GM13977 (cell line): ENCODE data around the gene AHCTF1.
A peak's percentile ranks its signal among the peaks of the same experiment; 100 is the strongest.
"Not testable (repeated sequence)": the region's sequence is repeated elsewhere in the genome, so short reads cannot be mapped to it uniquely, and the experiment has no call there.

Experiments used
- DNase-seq: peaks from one replicate; pipeline ENCODE4 v3.0.0; 2012; ENCODE audit warnings: low spot score
- in situ Hi-C: fragments of 300-500 bp; cut with MboI; formaldehyde crosslinking; loops from one replicate; pipeline ENCODE4 v1.12.0; 2022; ENCODE audit warnings: low sequenced_read_pairs, low pct_unique_long_range_greater_than_20kb, mixed read lengths, inconsistent platforms; ENCODE audit not compliant: unreplicated experiment
- TF ChIP-seq, protein P1 (sequence below): IDR thresholded peaks from 2 replicates; pipeline ENCODE4 v1.5.1; 2012; ENCODE audit warnings: mild to moderate bottlenecking, control low read depth; ENCODE audit not compliant: insufficient read depth; ENCODE audit errors: extremely low read depth, missing control alignments

Gene AHCTF1

DNA sequence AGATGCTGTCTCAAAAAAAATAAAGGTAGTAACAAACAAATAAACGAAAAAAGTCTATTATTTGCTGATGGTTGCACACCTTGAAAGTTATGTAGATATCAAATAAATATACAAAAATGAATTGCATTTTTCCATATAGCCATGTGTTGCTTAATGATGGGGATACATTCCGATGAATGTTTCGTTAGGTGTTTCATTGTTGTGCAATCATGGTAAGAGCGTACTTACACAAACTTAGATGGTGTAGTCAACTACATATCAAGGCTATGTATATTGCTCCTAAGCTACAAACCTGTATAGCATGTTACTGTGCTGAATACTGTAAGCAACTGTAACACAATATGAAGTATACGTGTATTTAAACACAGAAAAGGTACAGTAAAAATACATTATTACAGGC is 34.4 kb downstream of the AHCTF1 start:
- in situ Hi-C loops = no loop called here
- DNase-seq = no peak
- TF ChIP-seq, protein P1, sequence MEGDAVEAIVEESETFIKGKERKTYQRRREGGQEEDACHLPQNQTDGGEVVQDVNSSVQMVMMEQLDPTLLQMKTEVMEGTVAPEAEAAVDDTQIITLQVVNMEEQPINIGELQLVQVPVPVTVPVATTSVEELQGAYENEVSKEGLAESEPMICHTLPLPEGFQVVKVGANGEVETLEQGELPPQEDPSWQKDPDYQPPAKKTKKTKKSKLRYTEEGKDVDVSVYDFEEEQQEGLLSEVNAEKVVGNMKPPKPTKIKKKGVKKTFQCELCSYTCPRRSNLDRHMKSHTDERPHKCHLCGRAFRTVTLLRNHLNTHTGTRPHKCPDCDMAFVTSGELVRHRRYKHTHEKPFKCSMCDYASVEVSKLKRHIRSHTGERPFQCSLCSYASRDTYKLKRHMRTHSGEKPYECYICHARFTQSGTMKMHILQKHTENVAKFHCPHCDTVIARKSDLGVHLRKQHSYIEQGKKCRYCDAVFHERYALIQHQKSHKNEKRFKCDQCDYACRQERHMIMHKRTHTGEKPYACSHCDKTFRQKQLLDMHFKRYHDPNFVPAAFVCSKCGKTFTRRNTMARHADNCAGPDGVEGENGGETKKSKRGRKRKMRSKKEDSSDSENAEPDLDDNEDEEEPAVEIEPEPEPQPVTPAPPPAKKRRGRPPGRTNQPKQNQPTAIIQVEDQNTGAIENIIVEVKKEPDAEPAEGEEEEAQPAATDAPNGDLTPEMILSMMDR = no peak

DNA sequence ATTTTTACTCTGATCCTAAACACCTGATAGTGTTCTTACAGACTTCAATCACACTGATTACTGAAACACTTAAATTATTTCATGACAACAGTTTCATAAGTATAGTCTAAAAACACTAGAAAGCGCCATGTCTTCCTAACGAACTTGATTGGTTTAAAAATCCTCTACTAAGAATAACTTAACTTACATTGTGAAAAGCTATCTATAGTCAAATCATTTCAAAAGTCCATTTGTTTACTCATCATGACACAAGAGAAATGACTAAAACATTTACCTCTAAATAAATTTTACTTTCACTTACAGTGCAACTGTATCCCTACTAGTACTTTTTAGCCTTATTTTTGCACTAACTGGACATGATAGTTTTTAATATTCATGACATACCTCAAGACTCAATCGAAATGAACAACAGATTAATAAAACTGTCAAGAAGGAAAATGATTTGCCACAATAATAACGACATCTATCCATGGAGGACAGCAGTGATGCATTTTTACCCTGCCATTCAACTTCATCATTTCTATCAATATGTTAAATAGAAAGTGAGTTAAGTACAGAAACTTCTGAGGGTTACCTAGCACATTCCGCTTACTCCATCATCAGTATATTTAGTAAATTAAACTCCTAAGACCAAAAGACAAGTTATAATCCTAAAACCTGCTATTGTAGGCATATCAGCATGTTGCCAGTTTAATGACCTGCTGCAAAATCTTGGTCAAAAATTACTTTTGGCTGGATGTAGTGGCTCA is 38.4 kb downstream of the AHCTF1 start:
- peak; percentile 22 for DNase-seq
- in situ Hi-C loops = no loop called here
- TF ChIP-seq, protein P1 = no peak

DNA sequence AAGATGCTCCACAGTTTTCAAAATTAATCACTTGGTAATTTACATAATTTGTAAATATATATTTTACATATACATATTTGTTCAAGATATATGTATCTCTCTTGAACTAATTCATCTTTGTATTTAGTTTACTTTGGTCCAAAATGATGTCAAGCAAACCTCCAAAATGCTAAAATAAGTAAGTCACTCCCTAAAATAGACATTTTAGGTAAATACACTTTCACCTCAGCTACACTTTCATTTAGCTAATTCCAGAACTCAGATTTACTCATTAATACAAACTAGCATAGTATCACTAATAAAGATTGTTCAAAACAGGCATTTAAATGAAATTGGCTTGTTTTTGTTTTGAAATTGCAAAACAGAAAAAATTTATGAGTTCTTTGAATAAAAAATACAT is 40.6 kb downstream of the AHCTF1 start:
- no peak for DNase-seq
- TF ChIP-seq, protein P1 = no peak
- in situ Hi-C loops = no loop called here

DNA sequence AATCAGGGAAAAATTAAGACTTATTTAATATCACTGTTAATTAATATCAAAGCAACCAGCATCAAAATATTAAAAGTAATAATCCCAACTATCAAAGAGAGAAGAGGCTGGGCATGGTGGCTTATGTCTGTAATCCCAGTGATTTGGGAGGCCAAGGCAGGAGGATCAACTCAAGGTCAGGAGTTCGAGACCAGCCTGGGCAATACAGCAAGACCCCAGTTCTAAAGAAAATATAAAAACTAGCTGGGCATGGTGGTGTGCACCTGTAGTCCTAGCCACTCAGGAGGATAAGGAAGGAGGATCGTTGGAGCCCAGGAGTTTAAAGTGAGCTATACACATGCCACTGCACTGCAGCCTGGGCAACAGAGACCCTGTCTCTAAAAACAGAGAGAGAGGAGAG is 43.2 kb downstream of the AHCTF1 start:
- TF ChIP-seq, protein P1 = no peak
- DNase-seq = no peak
- in situ Hi-C loops = no loop called here

DNA sequence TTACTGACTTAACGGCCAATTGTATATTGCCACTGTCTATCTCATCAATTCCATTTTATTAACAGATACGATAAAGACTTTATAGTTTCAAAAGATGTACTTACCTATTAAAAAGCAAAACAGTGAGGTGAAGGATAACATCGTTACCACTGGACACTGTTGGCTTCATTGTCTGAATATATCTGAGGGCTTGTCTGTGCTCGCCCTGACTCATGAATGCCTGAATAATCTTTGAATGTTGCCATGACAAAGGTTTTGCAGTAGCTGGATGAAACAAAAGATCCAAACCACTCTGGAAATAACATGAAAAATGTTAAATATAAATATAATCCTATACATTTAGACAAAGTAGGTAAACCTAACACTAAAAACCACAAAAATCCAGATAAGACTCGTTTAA is 46.4 kb downstream of the AHCTF1 start:
- DNase-seq, in situ Hi-C loops: not testable (repeated sequence)

DNA sequence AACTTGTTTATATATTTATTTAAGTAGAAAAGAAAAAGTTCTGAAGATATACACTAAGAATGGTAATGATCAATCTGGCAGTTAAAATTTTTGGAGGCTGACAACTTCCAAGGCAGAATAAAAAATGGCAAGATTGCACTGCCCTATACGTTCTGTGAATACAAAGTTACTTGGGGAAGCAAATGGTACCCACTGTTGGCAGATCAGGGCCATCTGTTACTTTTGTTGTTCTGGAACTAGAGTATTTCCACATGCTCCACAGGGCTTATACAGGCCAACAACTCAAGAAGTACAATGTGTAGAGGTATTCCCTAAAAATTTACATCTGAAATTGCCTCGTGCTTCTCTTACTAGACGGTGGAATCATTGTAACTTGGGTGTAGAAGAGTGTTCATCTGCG is 53.2 kb downstream of the AHCTF1 start:
- TF ChIP-seq, protein P1 = no peak
- in situ Hi-C loops = no loop called here
- no peak for DNase-seq

DNA sequence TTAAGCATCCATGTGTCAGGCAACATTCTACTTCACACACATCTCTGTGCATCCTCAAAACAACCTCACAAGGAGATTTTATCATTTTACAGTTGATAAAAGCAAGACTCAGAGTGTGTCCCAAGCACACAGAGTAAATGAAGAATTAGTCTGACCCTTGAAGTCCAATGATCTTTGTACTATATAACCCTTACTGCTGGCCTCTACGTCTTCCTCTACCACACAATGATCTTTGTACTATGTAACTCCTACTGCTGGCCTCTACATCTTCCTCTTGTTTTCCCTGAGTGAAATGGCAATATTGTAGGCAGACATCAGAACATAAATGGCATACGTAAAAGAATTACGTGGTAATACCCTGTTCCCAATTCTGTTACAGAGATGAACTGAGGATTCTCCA is 55.3 kb downstream of the AHCTF1 start:
- no peak for DNase-seq
- TF ChIP-seq, protein P1 = no peak
- in situ Hi-C loops = no loop called here
